ENCODE measurements around the gene SPTB.

- TF ChIP-seq, protein P1, sequence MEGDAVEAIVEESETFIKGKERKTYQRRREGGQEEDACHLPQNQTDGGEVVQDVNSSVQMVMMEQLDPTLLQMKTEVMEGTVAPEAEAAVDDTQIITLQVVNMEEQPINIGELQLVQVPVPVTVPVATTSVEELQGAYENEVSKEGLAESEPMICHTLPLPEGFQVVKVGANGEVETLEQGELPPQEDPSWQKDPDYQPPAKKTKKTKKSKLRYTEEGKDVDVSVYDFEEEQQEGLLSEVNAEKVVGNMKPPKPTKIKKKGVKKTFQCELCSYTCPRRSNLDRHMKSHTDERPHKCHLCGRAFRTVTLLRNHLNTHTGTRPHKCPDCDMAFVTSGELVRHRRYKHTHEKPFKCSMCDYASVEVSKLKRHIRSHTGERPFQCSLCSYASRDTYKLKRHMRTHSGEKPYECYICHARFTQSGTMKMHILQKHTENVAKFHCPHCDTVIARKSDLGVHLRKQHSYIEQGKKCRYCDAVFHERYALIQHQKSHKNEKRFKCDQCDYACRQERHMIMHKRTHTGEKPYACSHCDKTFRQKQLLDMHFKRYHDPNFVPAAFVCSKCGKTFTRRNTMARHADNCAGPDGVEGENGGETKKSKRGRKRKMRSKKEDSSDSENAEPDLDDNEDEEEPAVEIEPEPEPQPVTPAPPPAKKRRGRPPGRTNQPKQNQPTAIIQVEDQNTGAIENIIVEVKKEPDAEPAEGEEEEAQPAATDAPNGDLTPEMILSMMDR (IDR thresholded peaks at IDR 0.05) = no peak
- no peak for TF ChIP-seq POLR2A (IDR thresholded peaks at IDR 0.05)
These were observed 72.7 kb downstream of the SPTB start for GRCh38 chr14:64806862-64807495.

Measured in esophagus squamous epithelium (tissue), 4 donors.